Tibial nerve (tissue), 4 donors: ENCODE measurements around the gene PITPNM3. TPM values are rescaled to one million over a fixed set of nuclear protein-coding genes. Genes with fewer than 3 reads are reported as not detected.

ENCODE experiments used
- DNase-seq, 2 donors: peaks; one replicate each; pipeline ENCODE4 v3.0.0-alpha.2; 2019; ENCODE audit warnings: low spot score in 2 of 2
- H3K27ac ChIP-seq, 4 donors: fragments of 200-600 bp; sonication (generic) in 3 of 4; one replicate each; pipeline ENCODE4 v1.5.1; 2017 to 2019; ENCODE audit warnings: mild to moderate bottlenecking in 1 of 4
- H3K27me3 ChIP-seq, 2 donors: fragments of 200-600 bp; sonication (generic) in 1 of 2; one replicate each; pipeline versions ENCODE4 v1.5.1 to v1.6.0; 2017 to 2019
- H3K36me3 ChIP-seq, 3 donors: fragments of 200-600 bp; sonication (generic); one replicate each; pipeline ENCODE4 v1.5.1; 2018 to 2019
- H3K4me1 ChIP-seq, 4 donors: fragments of 200-600 bp; sonication (generic) in 3 of 4; one replicate each; pipeline ENCODE4 v1.5.1; 2017 to 2019
- H3K4me3 ChIP-seq, 4 donors: fragments of 200-600 bp; sonication (generic) in 3 of 4; one replicate each; pipeline ENCODE4 v1.5.1; 2017 to 2019; ENCODE audit warnings: mild to moderate bottlenecking in 1 of 4, moderate library complexity in 1 of 4
- H3K9me3 ChIP-seq, 4 donors: fragments of 200-600 bp; sonication (generic) in 3 of 4; one replicate each; pipeline ENCODE4 v1.5.1; 2017 to 2019
- CTCF ChIP-seq, 5 experiments: fragments of 200-600 bp in 3 of 5; fragments of 450-650 bp in 2 of 5; sonication (generic) in 3 of 5; IDR thresholded peaks; one replicate each; pipeline ENCODE4 v1.5.1; 2016 to 2019; ENCODE audit warnings: antibody characterized with exemption in 5 of 5, mild to moderate bottlenecking in 3 of 5, moderate library complexity in 2 of 5
- EP300 ChIP-seq, 2 donors: sonication (generic); formaldehyde crosslinking; IDR thresholded peaks; one replicate each; pipeline ENCODE4 v1.6.1; 2017; ENCODE audit warnings: antibody characterized with exemption in 2 of 2, mild to moderate bottlenecking in 1 of 2
- POLR2A ChIP-seq, 2 donors: fragments of 450-650 bp; IDR thresholded peaks; one replicate each; pipeline ENCODE4 v1.6.1; 2017; ENCODE audit warnings: antibody characterized with exemption in 2 of 2, mild to moderate bottlenecking in 2 of 2, moderate library complexity in 2 of 2
- WGBS, 2 donors: methylation state at CpG; one replicate each; pipeline ENCODE4 v1.1.5; 2018; 5-methylcytosine and 5-hydroxymethylcytosine counted together
- total RNA-seq, 4 donors: library from RNA; depleted of rRNA; stranded (reverse); fragments of >200 nt; gene quantifications; one replicate each; pipeline ENCODE4 v1.1.0, GENCODE V29; 2016

PITPNM3 gene
- total RNA-seq, 4 donors from 2014 or later, result 0.90 to 5.2 (median 2.3) TPM

GRCh38 chr17:6570731-6571451 lies 14.5 kb upstream of the PITPNM3 start:
- no peak overlapping the region for H3K4me3 ChIP-seq
- H3K4me1 ChIP-seq, result peaks cover 0 to 15% (median 11%) of the 10 kb centered on the region in 4 donors
- DNase-seq, result no peak
- H3K9me3 ChIP-seq, result no peaks in the 10 kb centered on the region
- H3K27ac ChIP-seq, result no peak overlapping the region
- H3K27me3 ChIP-seq, result no peaks in the 10 kb centered on the region
- TF ChIP-seq EP300 (IDR thresholded peaks at IDR 0.05), result no peak
- no peak for TF ChIP-seq POLR2A (IDR thresholded peaks at IDR 0.05)
- no peak for TF ChIP-seq CTCF (IDR thresholded peaks at IDR 0.05)
- peaks cover 0 to 7% (median 0%) of the 10 kb centered on the region in 3 donors for H3K36me3 ChIP-seq
- WGBS, 2 donors, result 65 to 68% methylated on average over 16 to 18 of the region's 18 CpGs

DNA sequence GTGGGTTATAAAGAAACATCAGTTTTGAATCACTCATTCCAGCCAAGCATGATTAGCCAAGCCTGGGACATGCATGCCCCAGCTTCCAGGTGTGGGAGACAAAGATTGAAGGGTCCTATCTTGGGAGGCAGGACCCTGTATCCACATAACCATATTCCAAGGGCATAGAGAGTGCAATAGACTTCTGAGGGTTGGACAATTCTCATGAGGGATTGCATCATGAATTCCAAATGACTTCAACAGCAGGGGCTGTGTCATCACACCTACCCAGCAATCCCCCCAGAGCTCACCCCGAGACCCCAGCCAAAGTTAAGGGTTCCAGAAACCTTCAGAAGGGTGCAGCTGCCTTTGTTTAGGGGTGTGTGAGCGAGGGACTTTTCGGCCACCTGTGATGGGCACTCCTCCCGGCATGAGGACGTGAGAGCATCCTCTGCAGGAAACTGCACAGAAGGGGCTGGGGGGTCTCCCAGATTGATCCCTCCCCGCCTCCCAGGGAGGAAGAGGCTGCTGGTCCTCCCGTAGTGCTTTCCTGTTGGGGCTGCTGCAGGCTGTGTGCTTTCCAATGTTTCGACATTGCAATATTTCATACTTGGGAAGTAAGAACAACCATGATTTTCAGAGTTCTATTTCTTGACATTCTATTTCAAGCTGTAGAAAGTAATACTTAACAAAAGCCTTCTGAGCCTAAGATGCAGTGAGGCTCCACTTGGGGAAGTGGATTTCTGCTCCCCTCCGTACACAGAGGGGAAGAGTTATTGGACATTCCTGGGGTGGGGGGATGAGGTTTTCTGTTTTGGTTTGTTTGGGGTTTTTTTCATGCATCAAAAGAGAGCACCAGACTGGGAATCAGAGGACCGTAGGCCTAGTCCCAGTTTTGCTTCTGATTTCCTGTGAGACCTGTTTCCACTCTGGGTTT lies 13.3 kb upstream of the PITPNM3 start:
- Histone ChIP-seq H3K27ac (no peak overlapping the region), H3K9me3 (no peaks in the 10 kb centered on the region), H3K4me1 (peaks cover 0 to 3% (median 1%) of the 10 kb centered on the region in 4 donors), H3K27me3 (no peaks in the 10 kb centered on the region), H3K36me3 (peaks cover 0 to 7% (median 0%) of the 10 kb centered on the region in 3 donors), H3K4me3 (no peak overlapping the region)
- no peak for DNase-seq
- TF ChIP-seq EP300 (IDR thresholded peaks at IDR 0.05) (no peak), CTCF (IDR thresholded peaks at IDR 0.05) (no peak), POLR2A (IDR thresholded peaks at IDR 0.05) (no peak)
- 63 to 68% methylated on average over 10 of the region's 10 CpGs for WGBS, 2 donors

DNA sequence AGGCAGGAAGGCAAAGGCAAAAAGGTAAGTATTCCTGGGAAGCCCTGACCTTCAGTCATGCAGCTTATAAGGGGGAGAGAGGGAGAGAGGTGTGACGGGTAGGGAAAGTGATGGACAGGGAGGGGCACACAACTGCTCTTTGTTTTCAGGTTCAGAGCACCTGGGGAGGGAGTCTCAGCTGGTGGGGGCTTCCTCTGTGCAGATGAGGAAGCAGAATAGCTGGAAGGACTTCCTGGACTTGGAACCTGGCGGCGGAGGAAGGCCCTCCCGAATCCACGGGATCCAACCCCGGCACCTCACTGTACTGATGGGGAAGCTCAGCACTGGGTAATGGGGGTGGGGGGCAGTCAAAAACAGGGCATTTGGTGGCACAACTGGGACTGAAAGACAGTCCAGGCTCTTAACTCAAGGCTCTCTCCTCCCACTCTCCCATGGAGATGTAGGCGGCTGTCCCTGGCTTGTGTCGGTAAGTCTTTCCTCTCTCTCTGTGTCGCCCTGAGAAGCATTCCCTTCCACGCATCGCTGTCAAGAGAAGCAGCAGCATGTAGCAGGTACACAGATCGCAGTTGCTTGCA lies 11.9 kb upstream of the PITPNM3 start:
- Histone ChIP-seq H3K4me1 (no peaks in the 10 kb centered on the region), H3K27me3 (no peaks in the 10 kb centered on the region), H3K9me3 (no peaks in the 10 kb centered on the region), H3K36me3 (peaks cover 0 to 7% (median 0%) of the 10 kb centered on the region in 3 donors), H3K4me3 (no peak overlapping the region), H3K27ac (no peak overlapping the region)
- TF ChIP-seq EP300 (IDR thresholded peaks at IDR 0.05) (no peak), CTCF (IDR thresholded peaks at IDR 0.05) (no peak), POLR2A (IDR thresholded peaks at IDR 0.05) (no peak)
- 84 to 88% methylated on average over 12 of the region's 12 CpGs for WGBS, 2 donors
- DNase-seq, result no peak

DNA sequence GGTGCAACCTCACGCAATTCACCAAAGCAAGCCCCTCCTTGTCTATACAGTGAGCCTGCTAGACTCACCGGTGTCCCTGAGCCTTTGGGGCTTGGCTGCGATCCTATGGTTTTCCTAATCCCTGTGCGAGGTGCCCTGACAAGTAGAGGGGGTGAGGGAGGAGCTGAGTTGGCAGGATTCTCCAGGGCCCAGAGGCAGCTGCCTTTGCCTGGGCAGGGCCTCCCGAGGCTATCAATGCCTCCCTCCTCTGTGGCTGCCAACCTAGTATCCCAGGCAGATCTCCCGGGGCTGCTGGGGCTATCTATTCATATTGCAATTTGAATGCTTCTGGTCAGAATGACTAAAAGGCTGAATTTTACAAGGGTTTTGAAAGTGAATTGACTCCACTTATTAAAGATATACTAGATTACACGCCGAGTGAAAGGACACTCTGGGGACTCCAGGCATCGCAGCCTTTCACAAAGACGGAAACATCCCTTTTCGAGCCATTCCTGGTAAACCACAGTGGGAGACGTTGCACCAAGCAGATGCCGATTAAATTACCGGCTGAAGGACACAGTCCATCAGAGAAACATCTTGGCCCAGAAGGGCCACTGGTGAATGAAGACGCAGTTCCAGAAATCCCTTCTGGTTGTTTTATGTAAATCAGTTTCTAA lies 11.3 kb upstream of the PITPNM3 start:
- TF ChIP-seq EP300 (IDR thresholded peaks at IDR 0.05) (no peak), CTCF (IDR thresholded peaks at IDR 0.05) (no peak), POLR2A (IDR thresholded peaks at IDR 0.05) (no peak)
- H3K27ac ChIP-seq, result no peak overlapping the region
- no peaks in the 10 kb centered on the region for H3K9me3 ChIP-seq
- no peak overlapping the region for H3K4me3 ChIP-seq
- WGBS, 2 donors, result 51 to 57% methylated on average over 15 of the region's 15 CpGs
- H3K36me3 ChIP-seq, result peaks cover 0 to under 1% (median 0%) of the 10 kb centered on the region in 3 donors
- H3K4me1 ChIP-seq, result no peaks in the 10 kb centered on the region
- no peaks in the 10 kb centered on the region for H3K27me3 ChIP-seq
- DNase-seq, result no peak
